Effector memory CD4-positive, alpha-beta T cell (primary cell): ENCODE measurements around the gene BMP8A.

Source experiments
- DNase-seq, 3 donors: peaks; one replicate each; pipeline ENCODE4 v3.0.0-alpha.2; 2020
- H3K27ac ChIP-seq: 2 replicates; pipeline ENCODE4 v1.7.0; 2013; ENCODE audit warnings: mild to moderate bottlenecking, low read length, moderate library complexity; ENCODE audit not compliant: insufficient read depth, poor library complexity, severe bottlenecking
- H3K27me3 ChIP-seq: replicated peaks from 2 replicates; pipeline ENCODE4 v1.7.0; 2013; ENCODE audit warnings: mild to moderate bottlenecking, low read length; ENCODE audit not compliant: insufficient read depth, control insufficient read depth, poor library complexity, severe bottlenecking
- H3K36me3 ChIP-seq: 2 replicates; pipeline ENCODE4 v1.7.0; 2013; ENCODE audit warnings: mild to moderate bottlenecking, low read length, moderate library complexity; ENCODE audit not compliant: control insufficient read depth, insufficient read depth
- H3K4me1 ChIP-seq: 2 replicates; pipeline ENCODE4 v1.7.0; 2013; ENCODE audit warnings: low read length, mild to moderate bottlenecking; ENCODE audit not compliant: control insufficient read depth, insufficient read depth, poor library complexity, severe bottlenecking
- H3K4me3 ChIP-seq: 2 replicates; pipeline ENCODE4 v1.7.0; 2013; ENCODE audit warnings: low read length, low read depth, mild to moderate bottlenecking; ENCODE audit not compliant: insufficient read depth, poor library complexity, severe bottlenecking
- H3K9me3 ChIP-seq: 2 replicates; pipeline ENCODE4 v1.7.0; 2013; ENCODE audit warnings: mild to moderate bottlenecking, low read length, moderate library complexity; ENCODE audit not compliant: control insufficient read depth

Gene BMP8A

GRCh38 chr1:39478126-39478915, 13.1 kb upstream of the BMP8A start:
- no peak for DNase-seq
- Histone ChIP-seq H3K4me3 (no peak overlapping the region), H3K27me3 (no peaks in the 10 kb centered on the region), H3K36me3 (peaks cover 53% of the 10 kb centered on the region), H3K27ac (no peak overlapping the region), H3K4me1 (no peaks in the 10 kb centered on the region), H3K9me3 (no peaks in the 10 kb centered on the region)

DNA sequence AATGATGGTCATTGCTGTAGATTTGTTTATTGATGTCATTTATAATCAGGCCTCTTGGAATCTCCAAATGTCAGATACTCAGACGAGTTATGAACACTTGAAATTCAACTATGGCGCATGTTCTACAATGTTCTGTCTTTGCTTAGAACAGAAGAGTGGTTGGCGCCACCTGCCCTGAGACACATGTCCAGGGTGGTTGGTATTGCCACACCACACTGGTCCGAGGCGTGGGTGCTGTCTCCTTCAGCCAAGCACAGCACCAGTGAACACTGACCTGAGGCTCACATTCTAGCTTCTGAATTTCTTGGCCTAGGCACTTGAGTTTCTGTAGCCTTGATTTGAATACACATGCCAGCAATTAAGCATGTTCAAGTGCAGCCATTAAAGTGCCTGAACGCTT, 10.1 kb upstream of the BMP8A start:
- H3K27ac ChIP-seq = no peak overlapping the region
- no peak for DNase-seq

GRCh38 chr1:39483276-39483675, 8.2 kb upstream of the BMP8A start:
- Histone ChIP-seq H3K9me3 (no peaks in the 10 kb centered on the region), H3K27ac (no peak overlapping the region), H3K36me3 (peaks cover 78% of the 10 kb centered on the region)

More for the DNA sequence above, 10.1 kb upstream of the BMP8A start:
- no peaks in the 10 kb centered on the region for H3K9me3 ChIP-seq
- no peaks in the 10 kb centered on the region for H3K27me3 ChIP-seq
- H3K4me3 ChIP-seq = no peak overlapping the region
- H3K4me1 ChIP-seq = no peaks in the 10 kb centered on the region
- peaks cover 69% of the 10 kb centered on the region for H3K36me3 ChIP-seq

GRCh38 chr1:39484564-39484963, 6.9 kb upstream of the BMP8A start:
- H3K27me3 ChIP-seq = no peaks in the 10 kb centered on the region
- no peaks in the 10 kb centered on the region for H3K9me3 ChIP-seq
- H3K36me3 ChIP-seq = peaks cover 67% of the 10 kb centered on the region
- no peak overlapping the region for H3K27ac ChIP-seq
- H3K4me1 ChIP-seq = no peaks in the 10 kb centered on the region
- no peak overlapping the region for H3K4me3 ChIP-seq
- no peak for DNase-seq

More at GRCh38 chr1:39483276-39483675, 8.2 kb upstream of the BMP8A start:
- H3K4me3 ChIP-seq = no peak overlapping the region
- no peak for DNase-seq
- no peaks in the 10 kb centered on the region for H3K4me1 ChIP-seq
- H3K27me3 ChIP-seq = no peaks in the 10 kb centered on the region

DNA sequence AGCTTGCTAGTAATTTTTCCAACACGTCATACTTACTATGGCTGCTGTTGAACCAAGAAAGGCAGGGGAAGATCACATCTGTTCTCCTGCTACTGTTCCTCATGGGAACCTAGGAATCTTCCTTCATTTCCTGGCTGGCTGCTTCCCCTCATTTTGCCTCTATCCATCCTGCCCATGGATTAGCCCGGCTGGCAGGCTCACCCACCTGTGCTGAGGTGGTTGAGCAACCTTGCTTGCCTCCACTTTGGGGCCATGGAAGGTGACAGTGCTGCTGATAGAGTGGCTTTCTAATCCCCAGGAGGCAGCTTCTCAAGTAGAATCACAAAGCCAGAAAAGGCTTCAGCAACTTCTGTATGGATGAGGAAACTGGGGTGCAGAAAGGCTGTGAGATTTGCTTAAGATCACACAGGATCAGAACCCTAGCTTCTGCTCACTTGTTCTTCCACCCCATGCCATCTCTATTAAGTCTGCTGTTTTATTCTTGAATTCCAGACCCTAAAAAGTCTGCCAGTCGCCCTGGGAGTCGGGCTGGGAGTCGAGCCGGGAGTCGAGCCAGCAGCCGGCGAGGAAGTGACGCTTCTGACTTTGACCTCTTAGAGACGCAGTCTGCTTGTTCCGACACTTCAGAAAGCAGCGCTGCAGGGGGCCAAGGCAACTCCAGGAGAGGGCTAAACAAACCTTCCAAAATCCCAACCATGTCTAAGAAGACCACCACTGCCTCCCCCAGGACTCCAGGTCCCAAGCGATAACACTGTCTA, 6.2 kb upstream of the BMP8A start:
- Histone ChIP-seq H3K36me3 (peaks cover 60% of the 10 kb centered on the region), H3K4me1 (no peaks in the 10 kb centered on the region), H3K9me3 (no peaks in the 10 kb centered on the region), H3K27ac (no peak overlapping the region), H3K27me3 (no peaks in the 10 kb centered on the region), H3K4me3 (no peak overlapping the region)
- no peak for DNase-seq

GRCh38 chr1:39488012-39488545, 3.4 kb upstream of the BMP8A start:
- no peak overlapping the region for H3K4me3 ChIP-seq

DNA sequence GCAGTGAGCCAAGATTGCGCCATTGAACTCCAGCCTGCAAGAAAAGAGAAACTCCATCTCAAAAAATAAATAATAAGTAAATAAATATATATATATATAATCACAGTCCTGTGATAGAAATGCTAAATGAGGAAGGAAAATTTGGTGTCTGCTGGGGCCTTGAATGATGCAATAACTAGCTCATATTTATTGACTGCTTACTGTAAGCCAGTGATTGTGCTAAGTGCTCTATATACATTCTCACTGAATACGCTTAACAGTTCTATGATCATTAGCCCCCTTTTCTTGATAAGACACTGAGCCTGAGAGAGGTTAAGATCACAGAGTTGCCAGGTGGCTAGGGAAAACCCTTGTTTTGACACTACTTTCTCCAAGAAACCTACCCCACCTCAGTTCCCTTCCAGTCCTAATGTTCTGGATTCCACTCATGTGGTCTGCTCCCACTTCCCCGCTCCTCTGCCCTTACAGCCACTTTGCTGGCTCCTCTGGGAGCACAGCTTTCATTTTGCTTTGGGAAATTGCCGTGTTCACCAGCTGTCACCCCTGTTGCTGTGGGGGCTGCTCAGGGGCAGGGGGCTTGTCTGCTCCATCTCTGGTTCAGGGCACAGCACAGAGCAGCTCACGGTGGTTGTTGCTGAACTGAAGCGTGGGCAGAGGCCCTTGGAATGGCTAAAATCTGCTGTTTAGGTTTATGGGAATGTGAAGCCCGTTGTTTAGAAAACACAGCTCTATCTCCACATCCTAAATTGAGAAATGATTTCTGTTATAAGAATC, 2.5 kb upstream of the BMP8A start:
- no peaks in the 10 kb centered on the region for H3K9me3 ChIP-seq
- peaks cover 31% of the 10 kb centered on the region for H3K36me3 ChIP-seq
- no peak overlapping the region for H3K27ac ChIP-seq
- no peak overlapping the region for H3K4me3 ChIP-seq
- no peak for DNase-seq
- H3K27me3 ChIP-seq = no peaks in the 10 kb centered on the region
- peaks cover 10% of the 10 kb centered on the region for H3K4me1 ChIP-seq

More at GRCh38 chr1:39488012-39488545, 3.4 kb upstream of the BMP8A start:
- Histone ChIP-seq H3K9me3 (no peaks in the 10 kb centered on the region), H3K27ac (no peak overlapping the region), H3K4me1 (peaks cover 10% of the 10 kb centered on the region), H3K27me3 (no peaks in the 10 kb centered on the region), H3K36me3 (peaks cover 40% of the 10 kb centered on the region)
- no peak for DNase-seq

GRCh38 chr1:39489567-39490239, 1.7 kb upstream of the BMP8A start:
- Histone ChIP-seq H3K27ac (no peak overlapping the region), H3K27me3 (no peaks in the 10 kb centered on the region), H3K36me3 (peaks cover 26% of the 10 kb centered on the region), H3K9me3 (no peaks in the 10 kb centered on the region), H3K4me3 (no peak overlapping the region), H3K4me1 (peaks cover 10% of the 10 kb centered on the region)
- no peak for DNase-seq

- Histone ChIP-seq H3K4me1 (peaks cover 10% of the 10 kb centered on the region), H3K27me3 (no peaks in the 10 kb centered on the region), H3K36me3 (peaks cover 16% of the 10 kb centered on the region), H3K4me3 (peak overlapping the region; percentile 62), H3K9me3 (no peaks in the 10 kb centered on the region), H3K27ac (no peak overlapping the region)
- peak in 1 of 3 donors; percentile 9 for DNase-seq
These were observed 765 bp upstream of the BMP8A start for GRCh38 chr1:39490596-39491145.
